HG03439 (cell line): Measurements from ENCODE around the gene CRY2.
A peak's percentile ranks its signal among the peaks of the same experiment; 100 is the strongest.
"Not testable (repeated sequence)": the region's sequence is repeated elsewhere in the genome, so short reads cannot be mapped to it uniquely, and the experiment has no call there.

Experiments used
- ATAC-seq: cut with Tn5 transposase; IDR thresholded peaks from one replicate; pipeline ENCODE4 v1.9.1; 2021; ENCODE audit warnings: mild to moderate bottlenecking, moderate library complexity; ENCODE audit not compliant: unreplicated experiment

Gene CRY2

GRCh38 chr11:45811109-45811435 lies 36.2 kb upstream of the CRY2 start:
- no peak for ATAC-seq

GRCh38 chr11:45811571-45812290 lies 35.5 kb upstream of the CRY2 start:
- ATAC-seq: no peak

- no peak for ATAC-seq
Observed at GRCh38 chr11:45812581-45813548, 34.4 kb upstream of the CRY2 start.

- ATAC-seq: no peak
Observed at GRCh38 chr11:45815747-45816146, 31.5 kb upstream of the CRY2 start.

GRCh38 chr11:45816614-45817013 lies 30.7 kb upstream of the CRY2 start:
- no peak for ATAC-seq

GRCh38 chr11:45817191-45817590 lies 30.1 kb upstream of the CRY2 start:
- ATAC-seq: peak; percentile 83

GRCh38 chr11:45818961-45819605 lies 28.2 kb upstream of the CRY2 start:
- ATAC-seq: no peak

- no peak for ATAC-seq
Observed at GRCh38 chr11:45820211-45820857, 26.9 kb upstream of the CRY2 start.

GRCh38 chr11:45826492-45826891 lies 20.8 kb upstream of the CRY2 start:
- not testable (repeated sequence) for ATAC-seq

GRCh38 chr11:45827123-45827522 lies 20.2 kb upstream of the CRY2 start:
- no peak for ATAC-seq

- no peak for ATAC-seq
Observed at GRCh38 chr11:45828996-45829395, 18.3 kb upstream of the CRY2 start.

- no peak for ATAC-seq
Observed at GRCh38 chr11:45830596-45830995, 16.7 kb upstream of the CRY2 start.

GRCh38 chr11:45832811-45833441 lies 14.3 kb upstream of the CRY2 start:
- ATAC-seq: no peak

- no peak for ATAC-seq
Observed at GRCh38 chr11:45833761-45834160, 13.5 kb upstream of the CRY2 start.

GRCh38 chr11:45834298-45834756 lies 12.9 kb upstream of the CRY2 start:
- no peak for ATAC-seq

GRCh38 chr11:45839204-45839603 lies 8.1 kb upstream of the CRY2 start:
- no peak for ATAC-seq

- ATAC-seq: not testable (repeated sequence)
Observed at GRCh38 chr11:45840251-45840650, 7.0 kb upstream of the CRY2 start.

- no peak for ATAC-seq
Observed at GRCh38 chr11:45843158-45843924, 3.9 kb upstream of the CRY2 start.

GRCh38 chr11:45844822-45845578 lies 2.3 kb upstream of the CRY2 start:
- no peak for ATAC-seq
